Anterior cingulate cortex (tissue), 58 donors: Measurements from ENCODE around the gene CAPNS2.
"Not testable (repeated sequence)": the region's sequence is repeated elsewhere in the genome, so short reads cannot be mapped to it uniquely, and the experiment has no call there.

Experiments
- DNase-seq, 58 donors: peaks; one replicate each; lab custom pipeline; 2025; lab: John Stamatoyannopoulos, UW

CAPNS2 gene

DNA sequence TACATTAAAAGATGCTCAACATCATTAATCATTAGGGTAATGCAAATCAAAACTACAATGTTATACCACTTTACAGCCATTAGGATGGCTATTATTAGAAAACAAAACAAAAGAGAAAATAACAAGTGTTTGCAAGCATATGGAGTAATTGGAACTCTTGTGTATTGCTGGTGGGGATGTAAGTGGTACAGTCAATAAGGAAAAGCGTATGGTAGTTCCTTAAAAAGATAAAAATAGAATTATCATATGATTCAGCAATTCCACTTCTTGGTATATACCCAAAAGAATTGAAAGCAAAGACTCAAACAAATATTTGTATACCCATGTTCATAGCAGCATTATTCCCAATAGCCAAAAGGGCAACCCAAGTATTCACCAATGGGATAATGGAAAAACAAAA lies 1.4 kb upstream of the CAPNS2 start:
- no peak for DNase-seq

DNA sequence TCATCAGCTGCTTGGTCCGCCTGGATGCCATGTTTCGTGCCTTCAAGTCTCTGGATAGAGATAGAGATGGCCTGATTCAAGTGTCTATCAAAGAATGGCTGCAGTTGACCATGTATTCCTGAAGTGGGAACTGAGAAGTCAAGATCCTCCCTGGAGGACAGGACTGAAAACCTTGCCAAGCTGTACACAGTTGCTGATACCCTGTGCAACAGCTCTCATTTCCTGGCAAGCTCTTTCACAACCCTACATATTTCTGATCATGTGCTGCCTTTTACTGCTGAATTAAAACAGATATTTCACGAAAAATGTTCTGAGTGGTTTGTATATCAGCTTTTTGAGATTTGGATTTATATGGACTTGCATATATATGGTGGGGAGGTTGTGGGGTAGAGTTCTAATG lies 898 bp downstream of the CAPNS2 start:
- DNase-seq: no peak

DNA sequence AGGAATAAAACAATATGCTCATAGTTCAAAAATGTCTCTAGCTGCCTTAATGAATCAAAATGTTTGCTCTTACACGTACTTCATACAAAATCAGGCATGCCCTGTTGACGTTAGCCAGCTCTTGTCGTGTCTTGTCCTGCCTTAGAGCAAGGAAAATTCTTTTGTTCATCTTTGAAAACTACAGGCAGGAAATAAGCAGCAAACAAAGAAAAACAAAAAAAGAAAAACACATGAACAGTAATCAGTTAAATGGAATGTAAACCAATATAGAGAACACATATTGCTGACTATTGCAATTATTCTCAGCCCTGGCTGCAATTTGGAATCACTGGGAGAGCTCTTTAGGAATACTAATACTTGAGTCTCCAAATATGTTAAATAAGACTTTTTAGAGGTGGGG lies 1.7 kb downstream of the CAPNS2 start:
- DNase-seq: no peak

DNA sequence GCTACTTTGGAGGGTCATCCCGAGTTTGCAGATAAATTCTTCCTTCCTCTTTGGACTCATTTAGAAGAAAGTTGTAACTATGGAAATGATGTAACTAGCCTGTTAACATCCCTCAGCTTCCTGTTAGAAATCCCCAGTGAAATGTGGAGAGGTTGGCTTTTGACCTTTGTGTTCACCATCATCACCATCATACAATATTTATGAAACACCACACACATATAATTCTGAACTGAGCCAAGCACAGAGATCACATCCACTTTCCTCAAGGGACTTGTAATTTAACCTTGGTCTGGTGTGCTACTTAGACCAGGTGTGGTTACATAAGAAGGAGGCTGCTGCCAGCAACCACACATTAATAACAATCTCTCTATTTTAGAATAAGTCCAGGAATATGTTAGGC lies 2.5 kb downstream of the CAPNS2 start:
- no peak for DNase-seq

DNA sequence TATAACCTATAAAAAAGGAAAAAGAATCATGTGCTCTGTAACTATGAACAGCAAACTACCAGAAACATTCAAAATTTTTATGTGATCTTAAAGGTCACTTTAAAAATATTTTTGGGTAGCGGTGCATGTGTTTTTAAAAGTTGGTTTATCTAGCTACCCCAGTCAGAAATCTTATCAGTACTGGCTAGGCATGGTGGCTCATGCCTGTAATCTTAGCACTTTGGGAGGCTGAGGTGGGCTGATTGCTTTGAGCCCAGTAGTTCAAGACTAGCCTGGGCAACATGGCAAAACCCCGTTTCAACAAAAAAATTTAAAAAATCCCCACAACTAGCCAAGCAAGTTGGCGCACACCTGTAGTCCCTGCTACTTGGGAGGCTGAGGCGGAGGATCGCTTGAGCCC lies 3.7 kb downstream of the CAPNS2 start:
- DNase-seq: no peak

DNA sequence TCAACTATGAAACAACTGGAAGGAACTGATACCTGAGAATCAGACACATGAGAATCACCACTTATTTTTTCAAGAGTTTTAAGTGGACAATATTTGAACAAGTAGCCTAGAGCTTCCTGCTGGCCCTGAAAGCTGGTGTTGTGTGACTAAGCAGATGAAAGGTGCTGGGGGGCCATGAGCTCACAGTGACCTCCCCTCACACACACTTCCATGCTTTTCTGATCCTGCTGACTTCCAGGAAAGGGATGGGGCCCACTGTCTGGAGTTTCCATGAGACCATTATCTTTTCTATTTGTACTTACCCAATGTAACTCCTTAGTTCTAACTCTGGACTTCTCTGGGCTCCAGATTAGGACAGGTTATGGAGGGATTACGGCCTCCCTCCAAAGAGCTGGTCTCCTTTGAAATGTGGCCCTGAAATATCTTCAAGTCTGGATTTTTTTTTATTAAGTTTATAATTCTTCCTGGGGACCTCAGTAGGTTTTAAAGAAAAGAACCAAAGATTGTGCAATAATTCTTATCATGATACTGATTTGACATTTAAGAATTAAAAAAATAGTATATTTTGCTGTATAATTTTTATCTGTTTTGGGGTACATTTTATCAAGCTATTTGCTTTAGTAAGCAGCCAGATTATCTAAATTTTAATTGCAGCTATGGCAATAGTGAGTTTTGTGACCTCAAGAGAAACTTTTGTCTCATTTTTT lies 4.9 kb downstream of the CAPNS2 start:
- DNase-seq: no peak

DNA sequence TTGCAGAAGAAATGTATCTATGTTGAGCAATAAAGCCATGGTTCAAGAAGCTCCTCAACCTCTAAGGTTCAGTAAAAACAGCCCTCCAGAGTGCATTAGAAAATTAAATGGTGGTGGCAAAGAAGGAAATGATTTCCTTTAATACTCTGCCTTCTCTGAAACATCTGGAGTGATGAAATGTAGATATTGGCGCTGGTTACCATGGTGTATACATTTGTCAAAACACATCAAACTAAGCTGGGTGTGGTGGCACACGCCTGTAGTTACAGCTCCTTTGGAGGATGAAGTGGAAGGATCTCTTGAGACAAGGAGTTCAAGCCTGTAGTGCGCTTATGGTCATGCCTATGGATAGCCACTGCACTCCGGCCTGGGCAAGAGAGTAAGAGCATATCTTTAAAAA lies 6.0 kb downstream of the CAPNS2 start:
- no peak for DNase-seq

DNA sequence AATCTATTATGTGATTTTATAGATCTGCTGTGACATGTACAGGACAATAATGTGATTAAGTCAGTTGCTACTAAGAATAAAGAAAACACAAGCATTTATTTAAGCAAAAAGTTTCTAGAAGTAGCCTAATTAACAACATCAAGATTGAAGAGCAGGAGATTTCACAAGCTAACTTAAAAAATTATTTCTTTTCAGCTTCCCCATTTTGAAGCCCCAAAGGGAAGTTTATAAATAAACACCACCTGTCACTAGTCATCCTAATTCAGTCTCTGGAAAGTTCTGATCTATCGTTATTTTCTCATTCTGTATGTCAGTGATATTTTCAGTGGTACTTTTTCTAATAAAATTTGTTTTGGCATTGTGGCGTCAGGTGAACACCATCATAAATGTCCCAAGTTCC lies 8.3 kb downstream of the CAPNS2 start:
- DNase-seq: no peak

DNA sequence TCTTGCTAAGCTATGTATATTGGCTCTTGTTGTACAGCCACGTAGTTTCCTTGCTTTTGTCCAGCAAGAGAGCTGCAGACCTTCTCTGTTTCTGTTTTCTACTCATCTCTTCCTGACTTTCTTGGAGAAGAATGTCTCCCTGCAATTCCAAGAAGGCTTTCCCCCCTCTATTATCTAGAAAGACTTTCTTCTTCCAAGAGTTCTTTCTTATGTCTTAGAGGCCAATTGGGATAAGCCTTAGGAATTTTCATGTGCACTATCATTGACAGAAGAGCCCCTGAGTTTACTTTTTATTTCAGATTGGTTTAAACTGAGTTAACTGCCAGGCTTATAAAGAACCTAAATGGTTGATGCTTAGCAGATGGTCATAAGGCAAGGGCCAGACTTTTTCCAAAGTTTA lies 9.0 kb downstream of the CAPNS2 start:
- no peak for DNase-seq

DNA sequence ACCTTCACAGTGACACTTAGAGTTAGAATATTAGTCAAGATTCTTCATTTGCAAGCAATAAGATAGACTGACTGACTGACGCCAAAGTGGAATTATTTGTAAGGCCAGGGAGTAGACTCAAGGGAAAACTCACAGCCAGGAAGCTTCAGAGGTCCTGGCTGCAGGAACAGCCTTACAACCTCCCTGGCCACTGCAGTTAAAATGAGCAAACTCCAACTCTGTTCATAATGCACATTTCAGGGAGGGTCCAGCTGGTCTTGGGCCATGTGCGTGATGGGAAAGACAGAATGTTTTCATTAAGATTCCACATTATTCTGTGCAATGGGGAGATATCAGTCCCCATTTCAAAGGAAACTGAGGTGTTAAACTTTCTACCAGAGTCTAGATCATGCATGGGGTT lies 9.9 kb downstream of the CAPNS2 start:
- no peak for DNase-seq

DNA sequence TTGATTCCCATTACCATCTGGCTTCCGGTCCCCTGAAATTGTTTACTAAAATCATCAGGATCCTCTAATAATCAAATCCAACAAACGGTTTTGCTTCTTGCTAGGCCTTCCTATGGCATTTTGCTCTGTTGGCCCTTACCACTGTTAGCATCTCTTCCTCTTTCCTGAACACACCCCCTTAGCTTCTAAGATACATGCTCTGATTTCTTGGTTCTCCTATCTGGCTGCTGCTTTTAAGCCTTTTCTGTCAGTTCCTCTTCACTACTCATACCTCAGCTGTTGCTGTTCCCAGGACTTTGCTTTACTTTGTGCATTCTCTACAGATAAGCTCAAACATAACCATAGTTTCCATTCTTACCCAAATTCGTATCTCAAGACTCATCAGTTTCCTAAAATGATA lies 11.4 kb downstream of the CAPNS2 start:
- no peak for DNase-seq

DNA sequence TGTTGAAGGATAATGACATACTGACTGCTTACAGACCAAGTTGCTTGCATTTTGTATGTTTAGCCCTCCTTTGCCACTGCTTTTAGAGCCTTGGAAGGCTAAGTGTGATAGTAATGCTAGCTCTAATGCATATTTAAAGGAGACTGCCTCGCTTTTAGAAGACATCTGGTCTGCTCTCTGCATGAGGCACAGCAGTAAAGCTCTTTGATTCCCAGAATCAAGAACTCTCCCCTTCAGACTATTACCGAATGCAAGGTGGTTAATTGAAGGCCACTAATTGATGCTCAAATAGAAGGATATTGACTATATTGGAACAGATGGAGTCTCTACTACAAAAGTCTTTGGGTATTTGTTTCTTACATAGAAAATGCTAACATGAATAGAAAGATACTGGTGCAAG lies 19.1 kb downstream of the CAPNS2 start:
- DNase-seq: no peak

DNA sequence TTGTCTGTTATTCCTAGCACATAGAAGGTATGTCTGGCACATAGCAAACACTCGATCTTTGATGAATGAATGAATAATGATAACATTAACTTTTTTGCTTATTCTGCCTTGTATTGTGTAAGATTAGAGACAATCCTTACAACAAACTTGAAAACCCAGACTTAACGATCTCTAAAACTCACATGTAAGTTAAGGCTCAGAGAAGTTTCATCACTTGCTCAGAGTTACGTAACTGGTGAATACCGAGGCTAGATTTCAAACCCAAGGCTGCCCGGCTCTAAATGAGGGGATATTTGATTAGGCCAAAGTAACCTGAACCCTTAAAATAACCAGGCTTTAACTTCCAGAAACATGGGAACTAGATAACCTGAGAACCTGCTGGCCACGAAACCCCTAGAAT lies 22.3 kb downstream of the CAPNS2 start:
- DNase-seq: no peak

DNA sequence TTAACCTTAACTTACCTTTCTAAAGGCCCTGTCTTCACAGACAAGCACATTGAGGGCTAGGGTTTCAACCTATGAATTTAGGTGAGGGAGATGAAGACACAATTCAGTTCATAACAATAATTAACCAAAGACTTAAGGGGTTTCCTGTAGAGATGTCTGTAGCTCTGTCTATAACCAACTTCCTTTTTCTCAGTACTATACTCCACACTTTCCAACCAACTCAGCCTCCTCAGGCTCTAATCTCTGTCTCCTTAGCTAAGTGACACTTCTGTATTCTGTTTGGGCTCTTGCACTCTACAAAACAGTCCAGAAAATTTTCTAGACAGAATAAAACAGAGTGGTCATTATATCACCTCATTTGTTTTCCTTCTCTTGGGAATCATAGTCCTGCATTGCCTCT lies 25.8 kb downstream of the CAPNS2 start:
- no peak for DNase-seq

DNA sequence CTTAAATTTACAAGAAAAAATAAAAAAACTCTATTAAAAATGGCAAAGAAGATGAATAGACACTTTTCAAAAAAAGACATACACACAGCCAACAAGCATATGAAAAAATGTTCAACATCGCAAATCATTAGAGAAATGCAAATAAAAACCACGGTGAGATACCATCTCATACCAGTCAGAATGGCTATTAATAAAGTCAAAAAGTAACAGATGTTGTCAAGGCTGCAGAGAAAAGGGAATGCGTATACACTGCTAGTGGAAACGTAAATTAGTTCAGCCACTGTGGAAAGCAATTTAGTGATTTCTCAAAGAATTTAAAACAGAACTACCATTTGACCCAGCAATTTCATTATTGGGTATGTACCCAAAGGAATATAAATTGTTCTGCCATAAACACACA lies 31.4 kb downstream of the CAPNS2 start:
- DNase-seq: no peak

DNA sequence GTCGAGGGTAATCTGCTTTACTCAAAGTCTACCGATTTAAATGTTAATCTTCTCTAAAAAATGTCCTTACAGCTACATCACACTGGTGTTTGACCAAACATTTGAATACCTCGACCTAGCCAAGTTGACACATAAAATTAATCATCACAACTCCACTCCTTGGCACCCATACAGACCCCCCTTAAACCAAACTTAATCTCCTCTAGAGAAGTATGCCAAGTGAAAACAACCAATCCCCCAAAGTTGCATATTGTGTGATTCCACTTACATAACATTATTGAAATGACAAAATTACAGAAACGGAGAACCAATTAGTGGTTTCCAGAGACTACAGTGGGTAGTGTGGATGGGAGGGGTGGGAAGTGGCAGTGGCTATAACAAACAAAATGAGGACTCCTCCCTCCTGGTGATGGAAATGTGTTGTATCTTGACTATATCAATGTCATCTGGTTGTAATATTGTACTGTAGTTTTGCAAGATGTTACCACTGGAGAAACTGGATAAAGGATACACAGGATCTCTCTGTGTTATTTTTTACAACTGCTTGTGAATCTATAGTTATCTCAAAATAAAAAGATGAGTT lies 39.4 kb downstream of the CAPNS2 start:
- DNase-seq: no peak

DNA sequence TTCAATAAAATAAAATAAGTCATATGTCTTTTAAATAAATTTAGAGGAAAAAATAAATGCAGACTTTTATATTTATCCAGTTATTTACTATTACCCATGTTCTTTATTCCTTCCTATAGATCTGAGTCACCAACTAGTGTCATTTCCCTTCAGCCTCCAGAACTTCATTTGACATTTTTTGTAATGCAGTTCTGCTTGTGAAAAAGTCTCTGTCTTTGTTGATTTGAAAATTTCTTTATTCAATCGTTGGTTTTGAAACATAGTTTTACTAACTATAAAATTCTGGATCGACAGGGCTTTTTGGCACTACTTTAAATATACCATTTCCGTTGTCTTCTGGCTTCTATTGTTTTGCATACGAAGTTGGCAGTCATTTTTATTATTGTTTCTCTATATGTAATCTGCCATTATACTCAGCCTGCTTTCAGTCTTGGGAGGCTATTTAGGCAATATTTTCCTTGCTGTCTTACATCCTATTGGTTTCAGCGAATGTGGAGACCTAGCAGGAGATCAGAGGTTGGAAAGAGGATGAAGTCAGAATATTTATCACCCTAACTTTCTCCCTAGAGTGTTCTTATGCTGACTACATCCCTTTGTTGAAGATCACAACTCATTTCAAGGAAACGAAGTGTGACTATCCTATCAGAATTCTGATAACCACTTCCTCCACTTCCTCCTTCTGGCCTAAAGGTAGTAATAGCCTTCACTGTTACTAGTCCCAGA lies 47.3 kb downstream of the CAPNS2 start:
- DNase-seq: no peak

DNA sequence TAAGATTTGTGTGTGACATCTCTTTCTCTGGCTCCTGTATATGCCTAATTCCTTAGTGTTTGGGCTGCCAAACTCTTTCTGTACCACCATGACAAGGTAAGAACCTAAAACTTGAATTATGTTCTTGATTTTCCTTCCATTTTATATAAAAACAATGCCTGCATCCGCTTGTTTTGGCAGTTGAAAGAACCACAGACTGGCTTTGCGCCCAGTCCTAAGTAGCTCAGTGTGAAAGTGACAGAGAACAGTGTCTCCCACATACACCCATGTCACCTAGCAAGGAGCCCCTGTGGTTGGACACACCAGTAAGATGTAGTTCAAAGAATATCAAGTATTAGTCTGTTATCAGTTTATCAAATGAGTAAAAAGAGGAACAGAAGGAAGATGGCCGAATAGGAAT lies 48.6 kb downstream of the CAPNS2 start:
- DNase-seq: no peak

DNA sequence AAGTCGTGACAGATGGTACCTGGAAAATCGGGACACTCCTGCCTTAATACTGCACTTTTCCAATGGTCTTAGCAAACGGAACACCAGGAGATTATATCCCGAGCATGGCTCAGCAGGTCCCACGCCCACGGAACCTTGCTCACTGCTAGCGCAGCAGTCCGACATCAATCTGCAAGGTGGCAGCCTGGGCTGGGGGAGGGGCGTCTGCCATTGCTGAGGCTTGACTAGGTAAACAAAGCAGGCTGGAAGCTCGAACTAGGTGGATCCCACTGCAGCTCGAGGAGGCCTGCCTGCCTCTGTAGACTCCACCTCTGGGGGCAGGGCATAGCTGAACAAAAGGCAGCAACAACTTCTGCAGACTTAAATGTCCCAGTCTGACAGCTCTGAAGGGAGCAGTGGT lies 49.2 kb downstream of the CAPNS2 start:
- not testable (repeated sequence) for DNase-seq
